ENCODE measurements around the gene HTR1E.
A peak's percentile ranks its signal among the peaks of the same experiment; 100 is the strongest.
"Not testable (repeated sequence)": the region's sequence is repeated elsewhere in the genome, so short reads cannot be mapped to it uniquely, and the experiment has no call there.

HTR1E gene

DNA sequence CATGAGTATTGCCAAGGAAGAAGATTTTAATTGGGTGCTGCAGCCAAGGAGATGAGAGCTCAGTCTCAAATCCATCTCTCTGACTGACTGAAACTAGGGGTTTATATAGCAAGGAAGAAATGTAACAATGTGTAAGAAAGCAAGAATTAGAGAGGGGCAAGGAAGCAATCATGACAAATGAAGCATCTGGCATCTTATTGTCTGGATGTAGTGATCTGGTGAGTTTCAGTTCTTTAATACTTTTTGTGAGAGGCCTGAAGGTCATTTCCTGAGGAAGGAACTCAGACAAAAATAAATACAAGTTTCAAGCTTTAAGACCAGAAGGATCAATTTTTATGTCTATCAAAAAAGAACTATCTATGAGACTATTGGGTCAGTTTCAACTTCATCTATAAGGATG, 64.2 kb downstream of the HTR1E start:
- DNase-seq, result no peak

- not testable (repeated sequence) for DNase-seq
These were observed 65.1 kb downstream of the HTR1E start for GRCh38 chr6:87002391-87002790.

- DNase-seq, result not testable (repeated sequence)
These were observed 69.2 kb downstream of the HTR1E start for GRCh38 chr6:87006541-87006940.

GRCh38 chr6:87009581-87009980, 72.3 kb downstream of the HTR1E start:
- not testable (repeated sequence) for DNase-seq

- DNase-seq, result no peak
These were observed 74.7 kb downstream of the HTR1E start for GRCh38 chr6:87012035-87012434.

GRCh38 chr6:87012743-87013142, 75.4 kb downstream of the HTR1E start:
- DNase-seq, result no peak

DNA sequence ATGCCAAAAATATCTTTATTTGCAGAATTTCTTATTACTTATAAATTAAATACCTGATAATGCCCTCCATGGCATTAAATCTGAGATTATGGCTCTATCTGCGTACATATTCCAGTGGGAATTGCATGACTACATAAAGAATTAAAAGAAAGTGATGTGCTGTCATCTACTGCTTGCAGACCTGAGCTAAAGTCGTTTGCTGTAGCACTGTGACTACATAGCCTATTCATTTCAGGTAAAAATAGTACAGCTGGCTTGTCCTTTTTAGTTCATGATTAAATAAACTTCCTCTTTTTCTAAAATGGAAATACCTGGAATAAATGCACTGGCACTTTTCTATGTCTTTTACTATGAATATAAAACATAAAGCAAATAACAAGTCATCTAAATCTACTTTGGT, 79.4 kb downstream of the HTR1E start:
- DNase-seq, result no peak

- DNase-seq, result no peak
These were observed 89.7 kb downstream of the HTR1E start for GRCh38 chr6:87027021-87027420.

GRCh38 chr6:87029711-87030314, 92.5 kb downstream of the HTR1E start:
- DNase-seq, result peak; percentile 61

GRCh38 chr6:87040729-87041128, 103.4 kb downstream of the HTR1E start:
- DNase-seq, result no peak

DNA sequence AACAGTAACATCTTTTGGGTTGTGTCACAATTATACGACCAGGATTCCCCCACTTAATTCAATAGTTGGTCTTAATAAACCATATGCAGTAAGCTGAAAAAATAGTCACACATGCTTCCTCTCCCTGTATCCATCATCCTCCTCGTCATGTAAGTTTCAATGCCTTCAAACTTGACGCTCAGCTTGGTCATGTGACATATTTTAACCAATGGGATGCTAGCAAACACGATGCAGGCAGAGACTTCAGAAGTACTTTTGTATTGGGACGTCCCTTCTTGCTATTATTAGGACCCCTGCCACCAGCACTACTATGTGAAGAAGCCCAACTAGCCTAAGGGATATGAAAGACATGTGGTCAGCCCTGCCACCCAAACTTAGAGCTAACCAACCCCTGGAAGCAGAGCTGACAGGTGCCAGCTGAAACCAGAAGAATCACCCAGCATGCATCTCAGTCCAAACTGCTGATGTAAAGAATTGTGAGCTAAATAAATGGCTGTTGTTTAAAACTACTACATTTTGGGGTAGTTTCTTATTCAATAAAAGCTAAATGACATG, 108.3 kb downstream of the HTR1E start:
- DNase-seq, result no peak

DNA sequence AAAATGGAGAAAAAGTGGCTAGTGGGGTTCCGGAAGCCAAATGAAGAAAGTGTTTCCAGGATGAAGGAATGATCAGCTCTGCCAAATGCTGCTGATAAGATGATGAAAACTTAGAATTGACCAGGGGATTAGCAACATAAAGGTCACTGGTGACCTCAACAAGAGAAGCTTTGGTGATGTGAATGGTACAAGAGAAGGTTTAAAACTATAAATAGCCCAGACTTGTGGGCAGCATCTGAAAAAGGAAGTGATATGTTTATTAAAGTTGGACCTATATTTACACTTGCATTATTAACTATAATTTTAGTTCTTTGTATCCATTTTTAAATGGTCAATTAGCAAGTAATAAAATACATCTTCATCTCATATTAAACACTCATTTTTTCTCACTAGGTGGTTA, 112.5 kb downstream of the HTR1E start:
- DNase-seq, result no peak

DNA sequence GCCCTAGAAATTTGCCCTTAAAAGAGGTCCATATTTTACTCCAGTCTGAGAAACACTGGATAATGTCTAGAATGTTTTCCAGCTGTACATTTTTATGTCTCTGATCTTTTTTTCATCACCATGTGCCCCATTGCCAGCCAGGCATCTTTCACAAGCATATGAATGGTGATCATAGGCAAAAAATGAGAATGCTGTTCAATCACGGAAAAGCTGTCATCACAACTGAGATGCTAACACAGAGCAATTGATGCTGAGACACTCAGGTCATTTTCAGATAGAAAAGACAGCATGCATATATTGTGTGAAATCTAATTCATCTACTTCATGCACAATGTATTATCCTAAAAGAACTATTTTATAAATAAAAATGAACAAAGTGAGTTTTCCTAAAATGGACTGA, 116.0 kb downstream of the HTR1E start:
- no peak for DNase-seq

DNA sequence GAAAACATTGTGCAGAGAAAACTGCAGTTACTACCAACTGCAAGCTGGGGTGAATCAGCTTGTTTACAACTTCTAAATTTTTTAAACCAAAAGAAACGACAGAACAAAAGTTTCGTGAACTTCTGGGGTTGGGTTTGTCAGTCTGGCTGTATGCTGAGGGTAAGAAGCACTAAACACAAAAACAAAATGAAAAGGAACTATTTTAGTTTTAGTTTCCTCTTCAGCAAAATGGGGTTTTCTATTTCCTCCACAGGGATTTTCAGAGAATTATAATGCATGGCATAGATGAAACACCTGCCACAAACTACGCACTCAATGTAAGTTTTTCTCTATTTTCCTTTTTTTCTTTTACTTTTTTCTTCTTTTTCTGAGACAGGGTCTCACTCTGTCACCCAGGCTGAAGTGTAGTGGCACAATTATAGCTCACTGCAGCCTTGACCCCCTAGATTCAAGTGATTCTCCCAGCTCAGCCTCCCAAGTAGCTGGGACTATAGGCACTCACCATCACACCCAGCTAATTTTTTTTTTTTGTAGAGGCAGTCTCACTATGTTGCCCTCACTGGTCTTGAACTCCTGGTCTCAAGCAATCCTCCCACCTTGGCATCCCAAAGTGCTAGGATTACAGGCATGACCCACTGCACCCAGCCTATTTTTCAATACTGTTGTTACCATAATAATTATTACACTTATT, 117.0 kb downstream of the HTR1E start:
- no peak for DNase-seq

DNA sequence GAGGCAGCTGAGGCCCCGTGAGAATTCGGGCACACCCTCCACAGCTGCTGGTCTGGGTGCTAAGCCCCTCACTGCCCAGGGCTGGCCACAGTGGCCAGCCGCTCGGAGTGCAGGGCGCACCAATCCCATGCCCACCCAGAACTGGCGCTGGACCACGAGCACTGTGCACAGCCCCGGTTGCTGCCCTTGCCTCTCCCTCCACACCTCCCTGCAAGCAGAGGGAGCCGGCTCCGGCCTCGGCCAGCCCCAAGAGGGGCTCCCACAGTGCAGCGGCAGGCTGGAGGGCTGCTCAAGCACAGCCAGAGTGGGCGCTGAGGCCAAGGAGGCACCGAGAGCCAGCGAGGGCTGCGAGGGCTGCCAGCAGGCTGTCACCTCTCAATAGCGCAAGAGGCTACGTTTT, 122.6 kb downstream of the HTR1E start:
- no peak for DNase-seq

DNA sequence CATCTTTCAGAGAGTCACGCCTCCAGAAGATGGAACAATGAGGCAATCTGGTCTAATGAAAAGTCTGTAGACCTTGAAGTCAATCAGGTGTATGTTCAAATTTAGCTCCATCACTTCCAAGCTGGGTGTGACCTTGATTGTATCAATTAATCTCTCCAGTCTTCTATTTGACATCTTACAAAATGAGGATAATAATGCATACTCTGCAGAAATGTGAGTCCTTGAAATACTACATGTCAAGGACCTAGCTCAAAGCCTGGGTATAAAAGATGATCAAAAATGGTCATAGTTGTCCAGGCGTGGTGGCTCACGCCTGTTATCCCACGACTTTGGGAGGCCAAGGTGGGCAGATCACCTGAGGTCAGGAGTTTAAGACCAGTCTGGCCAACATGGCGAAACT, 127.8 kb downstream of the HTR1E start:
- DNase-seq, result no peak
